ENCODE results near the gene MAZ. TPM values are rescaled to one million over a fixed set of nuclear protein-coding genes. Genes with fewer than 3 reads are reported as not detected.

The MAZ gene
- total RNA-seq, 2 donors from 2014 or later = 180 to 188 TPM

DNA sequence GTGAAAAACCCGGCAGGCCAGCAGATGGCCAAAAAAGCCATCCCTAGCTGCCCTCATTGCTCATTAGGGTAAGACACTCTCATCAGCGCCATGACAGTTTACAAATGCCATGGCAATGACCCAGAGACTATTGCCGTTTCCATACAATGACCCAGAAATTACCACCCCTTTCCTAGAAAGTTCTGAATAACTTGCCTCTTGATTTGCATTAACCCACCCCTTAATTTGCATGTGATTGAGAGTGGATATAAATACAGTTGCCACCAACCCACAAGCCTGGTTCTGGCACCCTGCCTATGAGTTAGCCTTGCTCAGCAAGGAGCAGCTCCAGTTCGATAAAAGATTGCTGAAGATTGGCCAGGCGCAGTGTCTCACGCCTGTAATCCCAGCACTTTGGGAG lies 44.4 kb upstream of the MAZ start:
- no peak for DNase-seq (ENCODE audit: low spot score)
- 89% methylated on average over 6 of the region's 6 CpGs for WGBS
- intact Hi-C loops (cut with DNase I) = no loop called here

GRCh38 chr16:29763326-29763725 lies 43.0 kb upstream of the MAZ start:
- Histone ChIP-seq H3K4me1 (replicated peaks) (peaks cover 4% of the 10 kb centered on the region), H3K27me3 (replicated peaks; ENCODE audit: insufficient read depth) (no peaks in the 10 kb centered on the region), H3K4me3 (no peak overlapping the region), H3K27ac (no peak overlapping the region), H3K9me3 (no peaks in the 10 kb centered on the region), H3K36me3 (no peaks in the 10 kb centered on the region)
- no peak for DNase-seq (ENCODE audit: low spot score)
- 79% methylated on average over 6 of the region's 6 CpGs for WGBS
- TF ChIP-seq POLR2AphosphoS5 (IDR thresholded peaks at IDR 0.05) = no peak
- TF ChIP-seq POLR2A (IDR thresholded peaks at IDR 0.05) = no peak
- no peak for TF ChIP-seq CTCF (IDR thresholded peaks at IDR 0.05)
- intact Hi-C loops (cut with DNase I) = no loop called here

More for the DNA sequence above, 44.4 kb upstream of the MAZ start:
- Histone ChIP-seq H3K9me3 (no peaks in the 10 kb centered on the region), H3K27ac (no peak overlapping the region), H3K4me1 (replicated peaks) (peaks cover 4% of the 10 kb centered on the region), H3K4me3 (no peak overlapping the region), H3K36me3 (no peaks in the 10 kb centered on the region), H3K27me3 (replicated peaks; ENCODE audit: insufficient read depth) (no peaks in the 10 kb centered on the region)
- TF ChIP-seq POLR2A (IDR thresholded peaks at IDR 0.05) (no peak), POLR2AphosphoS5 (IDR thresholded peaks at IDR 0.05) (no peak), CTCF (IDR thresholded peaks at IDR 0.05) (no peak)

- Histone ChIP-seq H3K36me3 (no peaks in the 10 kb centered on the region), H3K9me3 (no peaks in the 10 kb centered on the region), H3K27me3 (replicated peaks; ENCODE audit: insufficient read depth) (no peaks in the 10 kb centered on the region), H3K4me3 (no peak overlapping the region), H3K27ac (peak overlapping the region; percentile 0 to 19), H3K4me1 (replicated peaks) (peaks cover 4% of the 10 kb centered on the region)
- peak; percentile 31 for DNase-seq (ENCODE audit: low spot score)
- peak; percentile 33 for TF ChIP-seq POLR2AphosphoS5 (IDR thresholded peaks at IDR 0.05)
- TF ChIP-seq POLR2A (IDR thresholded peaks at IDR 0.05) = no peak
- 55% methylated on average over 15 of the region's 15 CpGs for WGBS
- intact Hi-C loops (cut with DNase I) = no loop called here
These were observed 40.9 kb upstream of the MAZ start for GRCh38 chr16:29765167-29766032.

DNA sequence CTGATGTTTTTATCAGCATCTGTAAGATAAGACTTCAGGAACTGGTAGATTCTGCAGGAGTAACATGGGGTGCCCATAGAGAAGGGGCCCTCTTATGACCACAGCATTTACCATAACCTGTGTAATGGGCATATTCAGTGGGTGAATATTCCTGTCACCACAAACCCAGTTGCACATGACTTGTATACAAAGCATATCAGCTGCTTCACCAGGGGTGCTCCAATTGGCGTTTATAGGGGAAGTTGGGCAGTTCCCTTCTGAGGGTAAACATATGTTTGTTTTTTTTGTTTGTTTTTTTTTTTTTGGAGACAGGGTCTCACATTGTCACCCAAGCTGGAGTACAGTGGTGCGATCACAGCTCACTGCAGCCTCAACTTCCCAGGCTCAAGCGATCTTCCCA lies 39.8 kb upstream of the MAZ start:
- 90% methylated on average over 3 of the region's 3 CpGs for whole genome bisulfite sequencing
- no peaks in the 10 kb centered on the region for H3K9me3 ChIP-seq
- no peaks in the 10 kb centered on the region for H3K36me3 ChIP-seq
- peaks cover 4% of the 10 kb centered on the region for H3K4me1 ChIP-seq (replicated peaks)
- no peaks in the 10 kb centered on the region for H3K27me3 ChIP-seq (replicated peaks; ENCODE audit: insufficient read depth)
- TF ChIP-seq POLR2A (IDR thresholded peaks at IDR 0.05) (no peak), POLR2AphosphoS5 (IDR thresholded peaks at IDR 0.05) (no peak), CTCF (IDR thresholded peaks at IDR 0.05) (no peak)
- no peak overlapping the region for H3K4me3 ChIP-seq
- H3K27ac ChIP-seq = no peak overlapping the region
- DNase-seq (ENCODE audit: low spot score) = no peak
- intact Hi-C loops (cut with DNase I) = no loop called here

- no peaks in the 10 kb centered on the region for H3K36me3 ChIP-seq
- no peaks in the 10 kb centered on the region for H3K9me3 ChIP-seq
- intact Hi-C loops (cut with DNase I) = no loop called here
- no peak for DNase-seq (ENCODE audit: low spot score)
- H3K4me1 ChIP-seq (replicated peaks) = peaks cover 4% of the 10 kb centered on the region
- H3K27me3 ChIP-seq (replicated peaks; ENCODE audit: insufficient read depth) = no peaks in the 10 kb centered on the region
- TF ChIP-seq POLR2A (IDR thresholded peaks at IDR 0.05) (no peak), CTCF (IDR thresholded peaks at IDR 0.05) (no peak), POLR2AphosphoS5 (IDR thresholded peaks at IDR 0.05) (no peak)
- H3K4me3 ChIP-seq = no peak overlapping the region
- WGBS = 88% methylated on average over 3 of the region's 3 CpGs
- H3K27ac ChIP-seq = no peak overlapping the region
These were observed 39.3 kb upstream of the MAZ start for GRCh38 chr16:29767062-29767461.

Data from prostate gland (tissue), 2 donors.